Measurements from ENCODE around the gene MORN5. TPM values are rescaled to one million over a fixed set of nuclear protein-coding genes. Genes with fewer than 3 reads are reported as not detected.

Gene MORN5
- total RNA-seq, 1 donor from 2014 or later, result not detected

DNA sequence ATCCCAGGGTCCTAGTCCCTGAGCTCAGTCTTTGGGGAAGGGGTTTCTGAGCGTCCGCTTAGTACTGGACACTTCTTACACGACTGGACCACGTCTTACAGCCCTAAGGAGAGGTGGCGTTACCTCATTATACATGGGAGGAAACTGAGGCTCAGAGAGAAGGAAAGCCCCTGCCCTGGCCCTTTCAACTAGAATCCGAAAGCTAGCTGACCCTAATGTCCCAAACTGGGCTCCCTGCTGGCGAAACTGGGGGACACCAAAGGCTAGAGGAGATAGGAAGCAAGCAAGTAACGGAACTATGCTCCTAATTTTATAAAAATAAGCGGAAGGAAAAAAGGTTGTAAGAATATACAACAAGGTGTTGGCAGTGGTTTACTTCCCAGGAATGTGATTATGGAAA lies 54.8 kb downstream of the MORN5 start:
- no peak for TF ChIP-seq CTCF (IDR thresholded peaks at IDR 0.05)
- H3K4me3 Mint-ChIP-seq (ENCODE audit: unreplicated experiment), result peak overlapping the region; percentile 41
- peaks cover 91% of the 10 kb centered on the region for H3K27me3 Mint-ChIP-seq (ENCODE audit: unreplicated experiment)
- peaks cover 18% of the 10 kb centered on the region for H3K4me1 Mint-ChIP-seq (ENCODE audit: unreplicated experiment)
- H3K27ac Mint-ChIP-seq (ENCODE audit: unreplicated experiment), result no peak overlapping the region
- no peaks in the 10 kb centered on the region for H3K36me3 Mint-ChIP-seq (ENCODE audit: unreplicated experiment)
- no peaks in the 10 kb centered on the region for H3K9me3 Mint-ChIP-seq (ENCODE audit: unreplicated experiment)
- DNase-seq (ENCODE audit: extremely low spot score, unreplicated experiment), result no peak

GRCh38 chr9:122215663-122216062 lies 56.0 kb downstream of the MORN5 start:
- peaks cover 29% of the 10 kb centered on the region for H3K4me1 Mint-ChIP-seq (ENCODE audit: unreplicated experiment)

GRCh38 chr9:122216138-122216797 lies 56.6 kb downstream of the MORN5 start:
- no peak overlapping the region for H3K4me3 Mint-ChIP-seq (ENCODE audit: unreplicated experiment)
- peaks cover 94% of the 10 kb centered on the region for H3K27me3 Mint-ChIP-seq (ENCODE audit: unreplicated experiment)
- no peak for TF ChIP-seq CTCF (IDR thresholded peaks at IDR 0.05)
- no peak overlapping the region for H3K27ac Mint-ChIP-seq (ENCODE audit: unreplicated experiment)
- H3K4me1 Mint-ChIP-seq (ENCODE audit: unreplicated experiment), result peaks cover 29% of the 10 kb centered on the region
- H3K9me3 Mint-ChIP-seq (ENCODE audit: unreplicated experiment), result no peaks in the 10 kb centered on the region
- no peak for DNase-seq (ENCODE audit: extremely low spot score, unreplicated experiment)
- H3K36me3 Mint-ChIP-seq (ENCODE audit: unreplicated experiment), result no peaks in the 10 kb centered on the region

More at GRCh38 chr9:122215663-122216062, 56.0 kb downstream of the MORN5 start:
- no peak overlapping the region for H3K27ac Mint-ChIP-seq (ENCODE audit: unreplicated experiment)
- H3K4me3 Mint-ChIP-seq (ENCODE audit: unreplicated experiment), result no peak overlapping the region
- no peak for DNase-seq (ENCODE audit: extremely low spot score, unreplicated experiment)
- H3K27me3 Mint-ChIP-seq (ENCODE audit: unreplicated experiment), result peaks cover 95% of the 10 kb centered on the region
- no peaks in the 10 kb centered on the region for H3K36me3 Mint-ChIP-seq (ENCODE audit: unreplicated experiment)
- H3K9me3 Mint-ChIP-seq (ENCODE audit: unreplicated experiment), result no peaks in the 10 kb centered on the region
- no peak for TF ChIP-seq CTCF (IDR thresholded peaks at IDR 0.05)

DNA sequence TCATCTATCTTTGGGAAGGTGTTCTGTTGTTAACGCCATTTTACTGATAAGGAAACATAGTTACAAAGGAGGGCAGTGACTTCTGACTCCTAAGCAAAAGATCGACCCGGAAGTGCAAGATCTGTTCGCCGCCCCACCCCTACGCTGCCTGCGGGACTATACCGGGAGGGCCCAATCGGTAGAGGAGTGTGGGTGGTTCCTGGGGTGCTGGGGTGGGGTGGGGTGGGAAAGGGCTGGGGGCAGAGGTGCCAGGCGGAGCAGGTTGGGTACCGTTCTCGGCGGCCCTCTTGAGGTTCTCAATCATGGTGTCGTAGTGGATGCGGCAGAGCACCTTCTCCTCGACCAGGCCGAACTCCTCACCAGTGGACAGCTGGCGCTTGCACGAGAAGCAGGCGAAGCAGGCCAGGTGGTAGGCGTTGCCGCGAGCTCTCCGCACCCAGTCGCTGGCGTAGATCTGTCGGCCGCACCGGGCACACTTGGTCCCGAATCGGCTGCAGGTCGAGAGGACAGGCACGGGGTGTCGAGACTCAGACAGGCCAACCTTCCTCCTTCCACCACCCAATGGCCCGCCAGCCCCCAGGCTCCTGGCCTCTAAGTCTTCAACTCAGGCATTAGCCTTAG lies 57.2 kb downstream of the MORN5 start:
- Mint-ChIP-seq H3K27ac (ENCODE audit: unreplicated experiment) (no peak overlapping the region), H3K36me3 (ENCODE audit: unreplicated experiment) (no peaks in the 10 kb centered on the region), H3K27me3 (ENCODE audit: unreplicated experiment) (peaks cover 94% of the 10 kb centered on the region), H3K9me3 (ENCODE audit: unreplicated experiment) (no peaks in the 10 kb centered on the region), H3K4me1 (ENCODE audit: unreplicated experiment) (peaks cover 29% of the 10 kb centered on the region), H3K4me3 (ENCODE audit: unreplicated experiment) (no peak overlapping the region)
- no peak for TF ChIP-seq CTCF (IDR thresholded peaks at IDR 0.05)
- no peak for DNase-seq (ENCODE audit: extremely low spot score, unreplicated experiment)

- Mint-ChIP-seq H3K27ac (ENCODE audit: unreplicated experiment) (no peak overlapping the region), H3K4me1 (ENCODE audit: unreplicated experiment) (peaks cover 29% of the 10 kb centered on the region), H3K36me3 (ENCODE audit: unreplicated experiment) (no peaks in the 10 kb centered on the region), H3K9me3 (ENCODE audit: unreplicated experiment) (no peaks in the 10 kb centered on the region), H3K4me3 (ENCODE audit: unreplicated experiment) (no peak overlapping the region), H3K27me3 (ENCODE audit: unreplicated experiment) (peaks cover 94% of the 10 kb centered on the region)
- no peak for TF ChIP-seq CTCF (IDR thresholded peaks at IDR 0.05)
- DNase-seq (ENCODE audit: extremely low spot score, unreplicated experiment), result no peak
Observed at GRCh38 chr9:122217640-122218039, 57.9 kb downstream of the MORN5 start.

All from osteocyte (in vitro differentiated cells).